IPS DF 6.9 (cell line): ENCODE data around the gene PDZD11.
"Not testable (repeated sequence)": the region's sequence is repeated elsewhere in the genome, so short reads cannot be mapped to it uniquely, and the experiment has no call there.

ENCODE experiments used
- DNase-seq: peaks from one replicate; pipeline ENCODE4 v3.0.0-alpha.2; 2013; ENCODE audit warnings: low read depth, low spot score
- H3K27ac ChIP-seq: one replicate; pipeline ENCODE4 v1.5.1; 2013; ENCODE audit warnings: low read length, control low read depth
- H3K27me3 ChIP-seq: 2 replicates; pipeline ENCODE4 v1.6.1; 2013; ENCODE audit warnings: mild to moderate bottlenecking, low read length; ENCODE audit not compliant: control insufficient read depth, insufficient read depth
- H3K36me3 ChIP-seq: 2 replicates; pipeline ENCODE4 v1.6.1; 2013; ENCODE audit warnings: low read length; ENCODE audit not compliant: control insufficient read depth, insufficient read depth
- H3K4me1 ChIP-seq: 2 replicates; pipeline ENCODE4 v1.6.1; 2013; ENCODE audit warnings: low read length; ENCODE audit not compliant: control insufficient read depth, insufficient read depth
- H3K4me3 ChIP-seq: 2 replicates; pipeline ENCODE4 v1.5.1; 2013; ENCODE audit warnings: mild to moderate bottlenecking, low read length
- H3K9me3 ChIP-seq: 2 replicates; pipeline ENCODE4 v1.6.1; 2013; ENCODE audit warnings: low read length, inconsistent platforms; ENCODE audit not compliant: control insufficient read depth, insufficient read depth
- WGBS: extraction: QIAGEN DNeasy Blood & Tissue Kit; methylation state at CpG from one replicate; pipeline ENCODE4 v1.1.7; 2013; ENCODE audit warnings: mixed read lengths, missing lambda C conversion rate; ENCODE audit not compliant: insufficient read length, insufficient coverage; 5-methylcytosine and 5-hydroxymethylcytosine counted together

The PDZD11 gene

GRCh38 chrX:70289793-70290770, at the start of gene PDZD11, which contains the start of gene KIF4A:
Gene PDZD11 (minus strand): TSS chrX:70289927. CDS start chrX:70289341, 586 bp downstream.
Gene KIF4A (plus strand): TSS chrX:70290104. CDS start chrX:70290459, 355 bp downstream.
- H3K36me3 ChIP-seq = no peaks in the 10 kb centered on the region; the same call in 1 of the 2 replicates
- no peak within 1 kb of the TSS for H3K27ac ChIP-seq
- peak; percentile 41 for DNase-seq
- no CpG with 5 or more reads among the region's 62 CpGs for WGBS
- no peaks in the 10 kb centered on the region for H3K4me1 ChIP-seq
- peak within 1 kb of the TSS; percentile 99 for H3K4me3 ChIP-seq
- no peaks in the 10 kb centered on the region for H3K9me3 ChIP-seq
- no peaks in the 10 kb centered on the region for H3K27me3 ChIP-seq

GRCh38 chrX:70338290-70338689, 48.6 kb upstream of the PDZD11 start:
- H3K4me1 ChIP-seq = no peaks in the 10 kb centered on the region
- no CpG with 5 or more reads among the region's 4 CpGs for WGBS
- no peak overlapping the region for H3K4me3 ChIP-seq
- H3K36me3 ChIP-seq = no peaks in the 10 kb centered on the region; the same call in 1 of the 2 replicates
- no peak overlapping the region for H3K27ac ChIP-seq
- DNase-seq = no peak
- H3K9me3 ChIP-seq = no peaks in the 10 kb centered on the region
- H3K27me3 ChIP-seq = no peaks in the 10 kb centered on the region

GRCh38 chrX:70336767-70337166, 47.0 kb upstream of the PDZD11 start:
- Histone ChIP-seq H3K9me3 (no peaks in the 10 kb centered on the region), H3K27ac (no peak overlapping the region), H3K4me1 (no peaks in the 10 kb centered on the region), H3K36me3 (no peaks in the 10 kb centered on the region), H3K27me3 (no peaks in the 10 kb centered on the region), H3K4me3 (no peak overlapping the region)
- no peak for DNase-seq

GRCh38 chrX:70332600-70332999, 42.9 kb upstream of the PDZD11 start:
- H3K36me3 ChIP-seq = no peaks in the 10 kb centered on the region; the same call in 1 of the 2 replicates
- no peak overlapping the region for H3K27ac ChIP-seq
- WGBS = no CpG with 5 or more reads among the region's 1 CpG

GRCh38 chrX:70331161-70331560, 41.4 kb upstream of the PDZD11 start:
- Histone ChIP-seq H3K27me3 (no peaks in the 10 kb centered on the region), H3K4me1 (no peaks in the 10 kb centered on the region), H3K4me3 (no peak overlapping the region), H3K27ac (no peak overlapping the region), H3K36me3 (no peaks in the 10 kb centered on the region; the same call in 1 of the 2 replicates), H3K9me3 (no peaks in the 10 kb centered on the region)
- no peak for DNase-seq
- no CpG with 5 or more reads among the region's 1 CpG for WGBS

More at GRCh38 chrX:70332600-70332999, 42.9 kb upstream of the PDZD11 start:
- DNase-seq = no peak
- no peaks in the 10 kb centered on the region for H3K9me3 ChIP-seq
- H3K4me3 ChIP-seq = no peak overlapping the region
- no peaks in the 10 kb centered on the region for H3K27me3 ChIP-seq
- no peaks in the 10 kb centered on the region for H3K4me1 ChIP-seq

- no peaks in the 10 kb centered on the region for H3K9me3 ChIP-seq
- H3K27me3 ChIP-seq = no peaks in the 10 kb centered on the region
- no peaks in the 10 kb centered on the region for H3K36me3 ChIP-seq
- no peak overlapping the region for H3K4me3 ChIP-seq
- H3K27ac ChIP-seq = no peak overlapping the region
- no peak for DNase-seq
- H3K4me1 ChIP-seq = no peaks in the 10 kb centered on the region
- no CpG with 5 or more reads among the region's 2 CpGs for WGBS
These were observed 34.6 kb upstream of the PDZD11 start for GRCh38 chrX:70324326-70324725.

- not testable (repeated sequence) for DNase-seq, H3K27ac ChIP-seq, H3K36me3 ChIP-seq, H3K4me1 ChIP-seq, H3K27me3 ChIP-seq, H3K4me3 ChIP-seq, H3K9me3 ChIP-seq
- WGBS = no CpG with 5 or more reads among the region's 6 CpGs
These were observed 33.9 kb upstream of the PDZD11 start for GRCh38 chrX:70323628-70324027.

- Histone ChIP-seq H3K36me3 (no peaks in the 10 kb centered on the region), H3K27ac (no peak overlapping the region), H3K4me3 (no peak overlapping the region), H3K27me3 (no peaks in the 10 kb centered on the region), H3K4me1 (no peaks in the 10 kb centered on the region), H3K9me3 (no peaks in the 10 kb centered on the region)
- no peak for DNase-seq
- WGBS = no CpG with 5 or more reads among the region's 4 CpGs
These were observed 33.1 kb upstream of the PDZD11 start for GRCh38 chrX:70322784-70323183.

GRCh38 chrX:70313503-70313902, 23.8 kb upstream of the PDZD11 start:
- WGBS = no CpG with 5 or more reads among the region's 1 CpG
- H3K4me3 ChIP-seq = no peak overlapping the region
- no peaks in the 10 kb centered on the region for H3K9me3 ChIP-seq
- H3K27ac ChIP-seq = no peak overlapping the region
- no peaks in the 10 kb centered on the region for H3K27me3 ChIP-seq
- H3K4me1 ChIP-seq = no peaks in the 10 kb centered on the region
- no peak for DNase-seq
- no peaks in the 10 kb centered on the region for H3K36me3 ChIP-seq

- Histone ChIP-seq H3K4me1 (no peaks in the 10 kb centered on the region), H3K9me3 (no peaks in the 10 kb centered on the region), H3K4me3 (no peak overlapping the region), H3K27me3 (no peaks in the 10 kb centered on the region), H3K36me3 (no peaks in the 10 kb centered on the region), H3K27ac (no peak overlapping the region)
- no peak for DNase-seq
- WGBS = no CpG with 5 or more reads among the region's 3 CpGs
These were observed 12.0 kb upstream of the PDZD11 start for GRCh38 chrX:70301716-70302115.
